GM13976 (cell line): ENCODE results near the gene BCL2A1.

Experiments used
- DNase-seq: peaks from one replicate; pipeline ENCODE4 v3.0.0; 2012; ENCODE audit warnings: low spot score
- in situ Hi-C: fragments of 300-500 bp; cut with MboI; formaldehyde crosslinking; loops from one replicate; pipeline ENCODE4 v1.12.0; 2022; ENCODE audit warnings: low sequenced_read_pairs, mixed read lengths, inconsistent platforms; ENCODE audit not compliant: unreplicated experiment
- TF ChIP-seq, protein P1 (sequence below): IDR thresholded peaks from 2 replicates; pipeline ENCODE4 v1.5.1; 2012; ENCODE audit warnings: borderline replicate concordance, mild to moderate bottlenecking; ENCODE audit not compliant: insufficient read depth; ENCODE audit errors: extremely low read depth, missing control alignments, control extremely low read depth

BCL2A1 gene

DNA sequence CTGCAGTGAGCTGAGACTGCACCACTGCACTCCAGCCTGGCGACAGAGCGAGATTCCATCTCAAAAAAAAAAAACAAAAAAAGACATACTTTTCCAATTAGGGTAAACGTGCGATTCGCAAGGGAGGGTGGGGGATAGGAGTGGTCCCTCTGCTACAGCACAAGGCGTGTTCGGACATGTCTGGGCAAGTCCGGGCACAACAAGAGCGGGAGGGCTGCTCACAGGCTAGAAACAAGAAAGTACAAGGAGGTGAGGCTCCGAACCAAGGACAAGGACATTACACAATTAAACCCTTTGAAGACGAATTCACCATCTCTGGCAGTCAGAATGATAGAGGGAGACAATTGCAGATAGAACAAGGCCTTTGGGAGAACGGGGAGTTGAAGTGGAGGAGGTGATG, 32.2 kb upstream of the BCL2A1 start:
- no peak for DNase-seq
- TF ChIP-seq, protein P1, sequence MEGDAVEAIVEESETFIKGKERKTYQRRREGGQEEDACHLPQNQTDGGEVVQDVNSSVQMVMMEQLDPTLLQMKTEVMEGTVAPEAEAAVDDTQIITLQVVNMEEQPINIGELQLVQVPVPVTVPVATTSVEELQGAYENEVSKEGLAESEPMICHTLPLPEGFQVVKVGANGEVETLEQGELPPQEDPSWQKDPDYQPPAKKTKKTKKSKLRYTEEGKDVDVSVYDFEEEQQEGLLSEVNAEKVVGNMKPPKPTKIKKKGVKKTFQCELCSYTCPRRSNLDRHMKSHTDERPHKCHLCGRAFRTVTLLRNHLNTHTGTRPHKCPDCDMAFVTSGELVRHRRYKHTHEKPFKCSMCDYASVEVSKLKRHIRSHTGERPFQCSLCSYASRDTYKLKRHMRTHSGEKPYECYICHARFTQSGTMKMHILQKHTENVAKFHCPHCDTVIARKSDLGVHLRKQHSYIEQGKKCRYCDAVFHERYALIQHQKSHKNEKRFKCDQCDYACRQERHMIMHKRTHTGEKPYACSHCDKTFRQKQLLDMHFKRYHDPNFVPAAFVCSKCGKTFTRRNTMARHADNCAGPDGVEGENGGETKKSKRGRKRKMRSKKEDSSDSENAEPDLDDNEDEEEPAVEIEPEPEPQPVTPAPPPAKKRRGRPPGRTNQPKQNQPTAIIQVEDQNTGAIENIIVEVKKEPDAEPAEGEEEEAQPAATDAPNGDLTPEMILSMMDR, result no peak
- in situ Hi-C loops, result no loop called here

DNA sequence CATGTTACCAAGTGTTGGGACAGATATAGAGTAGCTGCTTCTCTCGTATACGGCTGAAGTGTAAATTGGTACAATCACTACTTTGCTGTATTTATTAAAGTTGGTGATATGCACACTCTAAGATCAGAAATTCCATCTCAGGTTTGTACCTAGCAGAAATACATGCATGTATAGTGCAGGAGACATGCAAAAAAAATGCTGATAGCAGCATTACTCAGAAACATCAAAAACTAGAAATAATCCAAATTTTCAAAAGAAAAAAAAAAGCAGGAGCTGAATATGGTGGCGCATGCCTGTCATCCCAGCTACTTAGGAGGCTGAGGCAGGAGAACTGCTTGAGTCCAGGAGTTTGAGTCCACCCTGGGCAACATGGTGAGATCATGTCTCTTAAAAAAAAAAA, 31.3 kb upstream of the BCL2A1 start:
- TF ChIP-seq, protein P1, result no peak

DNA sequence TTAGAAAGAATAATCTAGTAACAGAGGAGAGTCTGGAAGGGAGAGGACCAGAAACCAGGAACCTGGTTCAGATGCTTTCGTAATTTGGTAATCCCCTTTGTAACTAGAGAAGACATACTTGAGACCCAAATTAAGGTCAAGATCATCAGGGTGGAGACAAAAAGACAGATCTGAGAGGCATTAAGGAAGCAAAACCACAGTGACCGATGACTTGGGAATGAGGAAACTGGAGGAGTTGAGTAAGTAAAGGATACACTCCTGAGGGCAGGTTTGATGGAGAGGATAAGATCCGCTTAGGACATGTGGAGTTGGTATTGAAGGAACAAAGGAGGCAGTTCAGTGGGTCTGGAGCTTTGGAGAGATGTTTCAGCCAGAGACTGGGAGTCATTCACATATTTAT, 23.6 kb upstream of the BCL2A1 start:
- in situ Hi-C loops, result no loop called here
- DNase-seq, result no peak
- TF ChIP-seq, protein P1, result no peak

More for the DNA sequence above, 31.3 kb upstream of the BCL2A1 start:
- in situ Hi-C loops, result no loop called here
- no peak for DNase-seq

DNA sequence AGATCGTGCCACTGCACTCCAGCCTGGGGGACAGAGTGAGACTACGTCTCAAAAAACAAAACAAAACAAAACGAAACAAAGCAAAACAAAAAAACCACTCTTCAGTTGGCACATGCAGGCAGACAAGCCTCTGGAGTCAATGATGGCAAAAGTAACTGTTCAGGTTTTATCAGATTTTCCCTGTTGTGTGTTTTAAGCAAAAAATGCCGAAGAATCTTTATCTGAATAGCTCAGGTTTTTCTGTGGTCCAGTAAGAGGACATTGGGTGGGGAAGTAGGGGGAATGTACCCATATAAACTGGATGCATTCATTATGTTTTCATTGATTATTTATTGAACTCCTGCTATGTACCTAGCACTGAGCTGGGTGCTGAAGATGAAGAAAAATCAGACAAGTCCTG, 20.8 kb upstream of the BCL2A1 start:
- DNase-seq, result no peak
- in situ Hi-C loops, result no loop called here
- TF ChIP-seq, protein P1, result no peak

DNA sequence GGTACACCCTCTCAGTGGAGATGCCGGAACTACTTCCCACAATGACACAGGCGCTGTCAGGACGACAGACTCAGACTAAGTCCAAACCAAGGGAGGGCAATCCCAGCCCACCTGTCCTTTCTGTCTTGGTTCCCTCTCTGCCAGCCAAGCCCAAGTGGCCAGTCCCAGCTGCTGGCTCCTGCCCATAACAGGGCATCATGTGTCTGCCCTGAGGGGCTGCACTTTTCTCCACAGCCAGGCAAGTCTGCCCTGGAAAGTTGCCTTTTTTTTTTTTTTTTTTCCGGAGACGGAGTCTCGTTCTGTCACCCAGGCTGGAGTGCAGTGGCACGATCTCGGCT, 20.0 kb upstream of the BCL2A1 start:
- TF ChIP-seq, protein P1, result no peak
- no peak for DNase-seq
- in situ Hi-C loops, result no loop called here

DNA sequence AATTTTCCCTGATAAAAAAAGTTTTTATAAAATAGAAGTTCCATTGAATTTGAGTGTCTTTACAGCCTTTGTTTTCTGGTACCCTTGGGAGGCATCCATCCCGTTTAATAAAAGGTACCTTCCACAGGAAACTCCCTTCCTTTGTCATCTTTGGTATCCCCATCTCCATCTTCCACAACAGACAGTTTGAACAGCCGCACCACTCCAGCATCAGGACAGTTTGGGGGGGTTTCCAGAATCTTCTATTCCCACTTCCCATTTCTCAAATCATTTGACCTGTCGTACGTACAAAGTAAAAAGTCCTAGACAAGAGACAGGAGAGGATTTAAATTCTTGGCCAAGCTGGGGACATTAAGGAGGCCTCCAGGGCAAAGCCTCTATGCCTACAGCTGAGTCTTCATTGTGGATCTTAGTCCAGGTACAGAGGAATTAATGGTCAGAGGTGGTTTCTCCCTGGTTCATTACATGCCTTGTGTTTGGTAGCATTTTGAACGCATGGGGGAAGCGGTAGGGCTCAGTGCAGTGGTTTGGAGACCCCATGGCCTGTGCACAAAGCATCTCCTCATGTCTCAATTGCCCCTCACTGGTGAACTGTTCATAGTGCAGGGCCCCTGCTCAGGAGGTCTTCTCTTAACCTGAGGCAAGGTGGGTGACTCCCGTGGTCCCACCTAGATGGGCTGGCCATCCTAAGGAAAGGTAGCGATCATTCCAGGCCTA, 19.4 kb upstream of the BCL2A1 start:
- in situ Hi-C loops, result no loop called here
- no peak for DNase-seq
- TF ChIP-seq, protein P1, result no peak

DNA sequence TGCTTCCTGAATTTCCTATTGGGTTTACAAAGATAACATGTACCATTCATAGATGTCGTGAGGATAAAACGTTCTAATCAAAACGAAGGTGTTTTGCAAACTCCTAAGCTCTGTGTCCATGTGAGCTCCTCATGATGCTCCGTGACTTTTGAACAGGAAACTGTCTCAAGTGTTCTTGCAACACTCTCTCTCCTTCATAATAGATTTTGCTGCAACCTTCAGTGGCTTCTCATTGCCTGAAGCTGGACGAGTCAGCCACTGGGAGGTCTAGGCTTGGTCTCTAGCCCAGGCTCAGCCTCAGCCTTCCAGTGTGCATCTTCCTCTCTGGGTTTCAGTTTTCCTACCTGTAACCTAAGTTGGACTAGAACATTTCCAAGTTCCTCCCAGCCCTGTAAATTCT, 18.7 kb upstream of the BCL2A1 start:
- in situ Hi-C loops, result no loop called here
- no peak for DNase-seq
- TF ChIP-seq, protein P1, result no peak
